Astrocyte of the spinal cord (primary cell): Measurements from ENCODE around the gene NEDD4L.

Experiments
- DNase-seq: peaks from one replicate; pipeline ENCODE4 v3.0.0; 2011; ENCODE audit warnings: low read depth, low spot score
- H3K4me3 ChIP-seq: 2 replicates; pipeline ENCODE4 v1.5.1; 2011; ENCODE audit warnings: low read depth, mild to moderate bottlenecking, low read length, moderate library complexity
- CTCF ChIP-seq: IDR thresholded peaks from 2 replicates; pipeline ENCODE4 v1.5.1; 2012; ENCODE audit warnings: low read depth, mild to moderate bottlenecking, low read length, inconsistent platforms
- in situ Hi-C: cut with HindIII; loops from 2 replicates; pipeline ENCODE4 v1.10.0; 2017; ENCODE audit warnings: low sequenced_read_pairs

NEDD4L gene

DNA sequence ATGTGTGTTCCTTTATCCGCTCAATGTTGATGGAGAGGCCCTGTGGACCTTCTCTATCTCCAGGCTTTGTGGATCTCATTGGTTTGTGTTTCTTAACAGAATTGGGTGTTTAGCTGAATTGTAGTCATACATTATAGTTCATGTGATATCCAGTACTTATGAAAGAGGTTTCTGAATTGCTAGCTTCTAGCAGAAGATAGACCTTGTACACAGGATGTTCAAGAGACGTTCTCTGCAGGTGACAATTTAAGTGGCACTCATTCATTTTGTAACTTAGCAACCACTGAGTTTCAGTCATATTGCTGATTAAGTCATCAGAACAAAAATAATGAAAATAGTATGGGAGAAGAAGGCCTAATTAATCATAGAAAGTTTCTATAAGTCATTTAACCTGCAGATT is 305.6 kb downstream of the NEDD4L start:
- no peak overlapping the region for H3K4me3 ChIP-seq
- TF ChIP-seq CTCF, result no peak
- in situ Hi-C loops, result no loop called here
- DNase-seq, result no peak

DNA sequence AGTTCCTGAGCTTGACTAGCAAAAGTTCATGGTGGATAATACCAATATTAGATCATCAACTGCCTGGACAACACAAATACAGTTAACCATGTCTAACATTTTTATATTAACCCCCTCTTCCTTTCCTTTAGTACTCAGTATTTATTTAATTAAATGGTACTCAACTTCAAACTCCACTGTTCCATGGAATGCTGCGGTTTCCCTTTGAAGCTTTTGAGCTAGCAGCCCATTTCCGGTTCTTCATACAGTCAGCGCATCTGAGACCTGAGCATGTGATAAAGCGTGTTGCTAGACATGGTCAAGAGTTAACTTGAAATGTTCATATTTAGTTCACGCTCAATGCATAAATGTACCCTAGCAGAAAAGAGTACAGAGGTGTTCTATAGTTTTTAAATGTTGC is 306.5 kb downstream of the NEDD4L start:
- no peak for TF ChIP-seq CTCF
- no peak overlapping the region for H3K4me3 ChIP-seq
- in situ Hi-C loops, result no loop called here
- DNase-seq, result no peak

GRCh38 chr18:58351776-58352175 is 307.8 kb downstream of the NEDD4L start:
- TF ChIP-seq CTCF, result no peak
- in situ Hi-C loops, result no loop called here
- DNase-seq, result no peak
- H3K4me3 ChIP-seq, result no peak overlapping the region

GRCh38 chr18:58353581-58353980 is 309.6 kb downstream of the NEDD4L start:
- DNase-seq, result no peak

GRCh38 chr18:58354051-58354450 is 310.0 kb downstream of the NEDD4L start:
- in situ Hi-C loops, result no loop called here
- no peak for TF ChIP-seq CTCF
- DNase-seq, result no peak
- no peak overlapping the region for H3K4me3 ChIP-seq

More at GRCh38 chr18:58353581-58353980, 309.6 kb downstream of the NEDD4L start:
- in situ Hi-C loops, result no loop called here
- no peak for TF ChIP-seq CTCF
- no peak overlapping the region for H3K4me3 ChIP-seq

- no peak for DNase-seq
- in situ Hi-C loops, result no loop called here
- TF ChIP-seq CTCF, result no peak
- H3K4me3 ChIP-seq, result no peak overlapping the region
These were observed 310.8 kb downstream of the NEDD4L start for GRCh38 chr18:58354791-58355190.

- DNase-seq, result no peak
- no peak overlapping the region for H3K4me3 ChIP-seq
- no peak for TF ChIP-seq CTCF
- in situ Hi-C loops, result no loop called here
These were observed 311.2 kb downstream of the NEDD4L start for GRCh38 chr18:58355243-58355642.
